Measurements from ENCODE around the gene KCTD16. TPM values are rescaled to one million over a fixed set of nuclear protein-coding genes. Genes with fewer than 3 reads are reported as not detected.

Gene KCTD16
- total and polyA plus RNA-seq, 12 donors, result 0.04 to 2.1 (median 0.48) TPM; not detected in 1

GRCh38 chr5:144143625-144144024 is 27.0 kb upstream of the KCTD16 start:
- intact Hi-C loops (cut with DNase I), result no loop called here
- H3K27ac ChIP-seq, result no peak overlapping the region
- no peaks in the 10 kb centered on the region for H3K9me3 ChIP-seq (replicated peaks in 1 of 3)
- no peak for DNase-seq
- H3K36me3 ChIP-seq (replicated peaks in 1 of 2), result no peaks in the 10 kb centered on the region
- H3K4me1 ChIP-seq (replicated peaks in 1 of 2), result no peaks in the 10 kb centered on the region
- H3K27me3 ChIP-seq, result no peaks in the 10 kb centered on the region
- TF ChIP-seq CTCF (IDR thresholded peaks at IDR 0.05), result no peak
- no peak for TF ChIP-seq POLR2A (IDR thresholded peaks at IDR 0.05)
- H3K4me3 ChIP-seq, result no peak overlapping the region
- WGBS, 4 donors, result 73 to 89% (median 85%) methylated on average over 1 of the region's 1 CpG

GRCh38 chr5:144144956-144145751 is 25.5 kb upstream of the KCTD16 start:
- no peak for DNase-seq
- Histone ChIP-seq H3K4me3 (no peak overlapping the region), H3K27me3 (no peaks in the 10 kb centered on the region), H3K4me1 (replicated peaks in 1 of 2) (no peaks in the 10 kb centered on the region), H3K9me3 (replicated peaks in 1 of 3) (no peaks in the 10 kb centered on the region), H3K27ac (no peak overlapping the region), H3K36me3 (replicated peaks in 1 of 2) (no peaks in the 10 kb centered on the region)
- WGBS, 4 donors, result 52 to 55% (median 54%) methylated on average over 4 of the region's 4 CpGs
- intact Hi-C loops (cut with DNase I), result no loop called here
- no peak for TF ChIP-seq POLR2A (IDR thresholded peaks at IDR 0.05)
- TF ChIP-seq CTCF (IDR thresholded peaks at IDR 0.05), result no peak

GRCh38 chr5:144151026-144151425 is 19.6 kb upstream of the KCTD16 start:
- no peak overlapping the region for H3K4me3 ChIP-seq
- no peak for TF ChIP-seq POLR2A (IDR thresholded peaks at IDR 0.05)
- TF ChIP-seq CTCF (IDR thresholded peaks at IDR 0.05), result no peak
- H3K4me1 ChIP-seq (replicated peaks in 1 of 2), result no peaks in the 10 kb centered on the region
- no peaks in the 10 kb centered on the region for H3K9me3 ChIP-seq (replicated peaks in 1 of 3)
- DNase-seq, result no peak
- H3K27me3 ChIP-seq, result no peaks in the 10 kb centered on the region
- intact Hi-C loops (cut with DNase I), result no loop called here
- 44 to 77% (median 51%) methylated on average over 3 of the region's 3 CpGs for WGBS, 4 donors
- no peaks in the 10 kb centered on the region for H3K36me3 ChIP-seq (replicated peaks in 1 of 2)
- H3K27ac ChIP-seq, result no peak overlapping the region

- no peak for TF ChIP-seq CTCF (IDR thresholded peaks at IDR 0.05)
- Histone ChIP-seq H3K9me3 (replicated peaks in 1 of 3) (no peaks in the 10 kb centered on the region), H3K4me3 (no peak overlapping the region), H3K4me1 (replicated peaks in 1 of 2) (no peaks in the 10 kb centered on the region), H3K27me3 (no peaks in the 10 kb centered on the region), H3K27ac (no peak overlapping the region), H3K36me3 (replicated peaks in 1 of 2) (peaks cover 0 to 23% of the 10 kb centered on the region in 2 donors)
- 34 to 46% (median 41%) methylated on average over 2 of the region's 2 CpGs for WGBS, 4 donors
- DNase-seq, result no peak
- intact Hi-C loops (cut with DNase I), result no loop called here
Observed at GRCh38 chr5:144156767-144157171, 13.9 kb upstream of the KCTD16 start.
